Measurements from ENCODE around the gene DBN1. TPM values are rescaled to one million over a fixed set of nuclear protein-coding genes. Genes with fewer than 3 reads are reported as not detected.

DBN1 gene
- total and polyA plus RNA-seq, 9 of the 15 experiments (the other 6 are each of a cell fraction or from before 2014, with no cell fraction given) = 0.25 to 87.2 (median 27.9) TPM

- TF ChIP-seq, protein P1, sequence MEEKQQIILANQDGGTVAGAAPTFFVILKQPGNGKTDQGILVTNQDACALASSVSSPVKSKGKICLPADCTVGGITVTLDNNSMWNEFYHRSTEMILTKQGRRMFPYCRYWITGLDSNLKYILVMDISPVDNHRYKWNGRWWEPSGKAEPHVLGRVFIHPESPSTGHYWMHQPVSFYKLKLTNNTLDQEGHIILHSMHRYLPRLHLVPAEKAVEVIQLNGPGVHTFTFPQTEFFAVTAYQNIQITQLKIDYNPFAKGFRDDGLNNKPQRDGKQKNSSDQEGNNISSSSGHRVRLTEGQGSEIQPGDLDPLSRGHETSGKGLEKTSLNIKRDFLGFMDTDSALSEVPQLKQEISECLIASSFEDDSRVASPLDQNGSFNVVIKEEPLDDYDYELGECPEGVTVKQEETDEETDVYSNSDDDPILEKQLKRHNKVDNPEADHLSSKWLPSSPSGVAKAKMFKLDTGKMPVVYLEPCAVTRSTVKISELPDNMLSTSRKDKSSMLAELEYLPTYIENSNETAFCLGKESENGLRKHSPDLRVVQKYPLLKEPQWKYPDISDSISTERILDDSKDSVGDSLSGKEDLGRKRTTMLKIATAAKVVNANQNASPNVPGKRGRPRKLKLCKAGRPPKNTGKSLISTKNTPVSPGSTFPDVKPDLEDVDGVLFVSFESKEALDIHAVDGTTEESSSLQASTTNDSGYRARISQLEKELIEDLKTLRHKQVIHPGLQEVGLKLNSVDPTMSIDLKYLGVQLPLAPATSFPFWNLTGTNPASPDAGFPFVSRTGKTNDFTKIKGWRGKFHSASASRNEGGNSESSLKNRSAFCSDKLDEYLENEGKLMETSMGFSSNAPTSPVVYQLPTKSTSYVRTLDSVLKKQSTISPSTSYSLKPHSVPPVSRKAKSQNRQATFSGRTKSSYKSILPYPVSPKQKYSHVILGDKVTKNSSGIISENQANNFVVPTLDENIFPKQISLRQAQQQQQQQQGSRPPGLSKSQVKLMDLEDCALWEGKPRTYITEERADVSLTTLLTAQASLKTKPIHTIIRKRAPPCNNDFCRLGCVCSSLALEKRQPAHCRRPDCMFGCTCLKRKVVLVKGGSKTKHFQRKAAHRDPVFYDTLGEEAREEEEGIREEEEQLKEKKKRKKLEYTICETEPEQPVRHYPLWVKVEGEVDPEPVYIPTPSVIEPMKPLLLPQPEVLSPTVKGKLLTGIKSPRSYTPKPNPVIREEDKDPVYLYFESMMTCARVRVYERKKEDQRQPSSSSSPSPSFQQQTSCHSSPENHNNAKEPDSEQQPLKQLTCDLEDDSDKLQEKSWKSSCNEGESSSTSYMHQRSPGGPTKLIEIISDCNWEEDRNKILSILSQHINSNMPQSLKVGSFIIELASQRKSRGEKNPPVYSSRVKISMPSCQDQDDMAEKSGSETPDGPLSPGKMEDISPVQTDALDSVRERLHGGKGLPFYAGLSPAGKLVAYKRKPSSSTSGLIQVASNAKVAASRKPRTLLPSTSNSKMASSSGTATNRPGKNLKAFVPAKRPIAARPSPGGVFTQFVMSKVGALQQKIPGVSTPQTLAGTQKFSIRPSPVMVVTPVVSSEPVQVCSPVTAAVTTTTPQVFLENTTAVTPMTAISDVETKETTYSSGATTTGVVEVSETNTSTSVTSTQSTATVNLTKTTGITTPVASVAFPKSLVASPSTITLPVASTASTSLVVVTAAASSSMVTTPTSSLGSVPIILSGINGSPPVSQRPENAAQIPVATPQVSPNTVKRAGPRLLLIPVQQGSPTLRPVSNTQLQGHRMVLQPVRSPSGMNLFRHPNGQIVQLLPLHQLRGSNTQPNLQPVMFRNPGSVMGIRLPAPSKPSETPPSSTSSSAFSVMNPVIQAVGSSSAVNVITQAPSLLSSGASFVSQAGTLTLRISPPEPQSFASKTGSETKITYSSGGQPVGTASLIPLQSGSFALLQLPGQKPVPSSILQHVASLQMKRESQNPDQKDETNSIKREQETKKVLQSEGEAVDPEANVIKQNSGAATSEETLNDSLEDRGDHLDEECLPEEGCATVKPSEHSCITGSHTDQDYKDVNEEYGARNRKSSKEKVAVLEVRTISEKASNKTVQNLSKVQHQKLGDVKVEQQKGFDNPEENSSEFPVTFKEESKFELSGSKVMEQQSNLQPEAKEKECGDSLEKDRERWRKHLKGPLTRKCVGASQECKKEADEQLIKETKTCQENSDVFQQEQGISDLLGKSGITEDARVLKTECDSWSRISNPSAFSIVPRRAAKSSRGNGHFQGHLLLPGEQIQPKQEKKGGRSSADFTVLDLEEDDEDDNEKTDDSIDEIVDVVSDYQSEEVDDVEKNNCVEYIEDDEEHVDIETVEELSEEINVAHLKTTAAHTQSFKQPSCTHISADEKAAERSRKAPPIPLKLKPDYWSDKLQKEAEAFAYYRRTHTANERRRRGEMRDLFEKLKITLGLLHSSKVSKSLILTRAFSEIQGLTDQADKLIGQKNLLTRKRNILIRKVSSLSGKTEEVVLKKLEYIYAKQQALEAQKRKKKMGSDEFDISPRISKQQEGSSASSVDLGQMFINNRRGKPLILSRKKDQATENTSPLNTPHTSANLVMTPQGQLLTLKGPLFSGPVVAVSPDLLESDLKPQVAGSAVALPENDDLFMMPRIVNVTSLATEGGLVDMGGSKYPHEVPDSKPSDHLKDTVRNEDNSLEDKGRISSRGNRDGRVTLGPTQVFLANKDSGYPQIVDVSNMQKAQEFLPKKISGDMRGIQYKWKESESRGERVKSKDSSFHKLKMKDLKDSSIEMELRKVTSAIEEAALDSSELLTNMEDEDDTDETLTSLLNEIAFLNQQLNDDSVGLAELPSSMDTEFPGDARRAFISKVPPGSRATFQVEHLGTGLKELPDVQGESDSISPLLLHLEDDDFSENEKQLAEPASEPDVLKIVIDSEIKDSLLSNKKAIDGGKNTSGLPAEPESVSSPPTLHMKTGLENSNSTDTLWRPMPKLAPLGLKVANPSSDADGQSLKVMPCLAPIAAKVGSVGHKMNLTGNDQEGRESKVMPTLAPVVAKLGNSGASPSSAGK (IDR thresholded peaks at IDR 0.05) = no peak
- TF ChIP-seq NFYB (IDR thresholded peaks at IDR 0.05; ENCODE audit: extremely low read depth, insufficient read length) (no peak), HSF4 (CRISPR knock-in tag; IDR thresholded peaks at IDR 0.05; ENCODE audit: borderline replicate concordance) (no peak), ZNF644 (tag; IDR thresholded peaks at IDR 0.05; ENCODE audit: low read depth) (no peak), PHF8 (IDR thresholded peaks at IDR 0.05; ENCODE audit: borderline replicate concordance, low read length) (no peak), STAG1 (CRISPR knock-in tag; IDR thresholded peaks at IDR 0.05; ENCODE audit: borderline replicate concordance) (no peak), LEF1 (IDR thresholded peaks at IDR 0.05) (no peak), CBFA2T3 (IDR thresholded peaks at IDR 0.05) (peak; percentile 27; the same call in 1 of the 2 replicates)
- TF ChIP-seq, protein P2, sequence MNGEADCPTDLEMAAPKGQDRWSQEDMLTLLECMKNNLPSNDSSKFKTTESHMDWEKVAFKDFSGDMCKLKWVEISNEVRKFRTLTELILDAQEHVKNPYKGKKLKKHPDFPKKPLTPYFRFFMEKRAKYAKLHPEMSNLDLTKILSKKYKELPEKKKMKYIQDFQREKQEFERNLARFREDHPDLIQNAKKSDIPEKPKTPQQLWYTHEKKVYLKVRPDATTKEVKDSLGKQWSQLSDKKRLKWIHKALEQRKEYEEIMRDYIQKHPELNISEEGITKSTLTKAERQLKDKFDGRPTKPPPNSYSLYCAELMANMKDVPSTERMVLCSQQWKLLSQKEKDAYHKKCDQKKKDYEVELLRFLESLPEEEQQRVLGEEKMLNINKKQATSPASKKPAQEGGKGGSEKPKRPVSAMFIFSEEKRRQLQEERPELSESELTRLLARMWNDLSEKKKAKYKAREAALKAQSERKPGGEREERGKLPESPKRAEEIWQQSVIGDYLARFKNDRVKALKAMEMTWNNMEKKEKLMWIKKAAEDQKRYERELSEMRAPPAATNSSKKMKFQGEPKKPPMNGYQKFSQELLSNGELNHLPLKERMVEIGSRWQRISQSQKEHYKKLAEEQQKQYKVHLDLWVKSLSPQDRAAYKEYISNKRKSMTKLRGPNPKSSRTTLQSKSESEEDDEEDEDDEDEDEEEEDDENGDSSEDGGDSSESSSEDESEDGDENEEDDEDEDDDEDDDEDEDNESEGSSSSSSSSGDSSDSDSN (IDR thresholded peaks at IDR 0.05; ENCODE audit: borderline replicate concordance in 1 of 2, low read depth in 2 of 2, low read length in 2 of 2) = peak in 1 of 2 experiments; percentile 43; a peak in 1 of 4 replicates
Measured at GRCh38 chr5:177427919-177428573, 45.4 kb downstream of the DBN1 start (continued).

Data from K562 (cell line).